Measurements from ENCODE around the gene DRC7. TPM values are rescaled to one million over a fixed set of nuclear protein-coding genes. Genes with fewer than 3 reads are reported as not detected.

DRC7 gene
- total RNA-seq, 2 donors from 2014 or later: not detected

DNA sequence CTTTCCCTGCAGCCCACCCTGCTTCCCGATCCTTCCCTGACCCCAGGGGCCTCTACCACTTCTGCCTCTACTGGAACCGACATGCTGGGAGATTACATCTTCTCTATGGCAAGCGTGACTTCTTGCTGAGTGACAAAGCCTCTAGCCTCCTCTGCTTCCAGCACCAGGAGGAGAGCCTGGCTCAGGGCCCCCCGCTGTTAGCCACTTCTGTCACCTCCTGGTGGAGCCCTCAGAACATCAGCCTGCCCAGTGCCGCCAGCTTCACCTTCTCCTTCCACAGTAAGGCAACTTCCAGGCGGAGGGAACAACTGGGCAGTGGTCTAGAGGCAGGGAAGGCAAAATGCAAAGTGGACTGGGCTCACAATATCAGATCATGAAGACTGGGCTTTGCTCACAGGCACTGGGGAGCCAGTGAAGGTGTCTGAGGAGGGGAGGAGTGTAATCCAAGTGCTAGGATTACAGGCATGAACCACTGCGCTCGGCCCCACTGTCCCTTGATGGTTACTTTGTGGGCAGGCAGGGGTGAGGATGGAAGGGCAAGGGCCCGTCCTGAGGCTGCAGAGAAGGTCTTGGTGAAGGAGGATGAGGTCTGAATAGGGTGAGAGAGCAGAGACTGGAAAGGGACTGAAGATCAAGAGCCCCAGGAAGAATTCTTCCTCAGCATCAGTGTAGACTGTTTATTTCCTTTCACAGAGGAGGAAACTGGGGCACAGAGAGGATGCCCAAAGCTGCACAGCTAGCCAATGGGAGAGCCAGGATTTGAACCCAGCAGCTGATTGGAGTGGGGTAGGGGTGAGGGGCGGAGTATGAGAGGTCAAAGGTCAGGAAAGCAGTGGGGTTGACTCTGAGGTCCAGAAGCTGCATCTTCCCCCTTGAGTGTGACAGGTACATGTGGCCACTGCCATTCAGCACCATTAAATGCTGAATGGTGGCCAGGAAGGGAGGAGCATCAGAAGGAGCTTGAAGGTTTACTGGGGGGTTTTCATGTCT lies 43.0 kb upstream of the DRC7 start:
- no peak for DNase-seq (ENCODE audit: low spot score)
- Histone ChIP-seq H3K27me3 (no peaks in the 10 kb centered on the region), H3K9me3 (no peaks in the 10 kb centered on the region), H3K4me1 (peaks cover 0 to 26% of the 10 kb centered on the region in 2 donors), H3K4me3 (no peak overlapping the region), H3K36me3 (no peaks in the 10 kb centered on the region), H3K27ac (no peak overlapping the region)
- TF ChIP-seq, protein P1, sequence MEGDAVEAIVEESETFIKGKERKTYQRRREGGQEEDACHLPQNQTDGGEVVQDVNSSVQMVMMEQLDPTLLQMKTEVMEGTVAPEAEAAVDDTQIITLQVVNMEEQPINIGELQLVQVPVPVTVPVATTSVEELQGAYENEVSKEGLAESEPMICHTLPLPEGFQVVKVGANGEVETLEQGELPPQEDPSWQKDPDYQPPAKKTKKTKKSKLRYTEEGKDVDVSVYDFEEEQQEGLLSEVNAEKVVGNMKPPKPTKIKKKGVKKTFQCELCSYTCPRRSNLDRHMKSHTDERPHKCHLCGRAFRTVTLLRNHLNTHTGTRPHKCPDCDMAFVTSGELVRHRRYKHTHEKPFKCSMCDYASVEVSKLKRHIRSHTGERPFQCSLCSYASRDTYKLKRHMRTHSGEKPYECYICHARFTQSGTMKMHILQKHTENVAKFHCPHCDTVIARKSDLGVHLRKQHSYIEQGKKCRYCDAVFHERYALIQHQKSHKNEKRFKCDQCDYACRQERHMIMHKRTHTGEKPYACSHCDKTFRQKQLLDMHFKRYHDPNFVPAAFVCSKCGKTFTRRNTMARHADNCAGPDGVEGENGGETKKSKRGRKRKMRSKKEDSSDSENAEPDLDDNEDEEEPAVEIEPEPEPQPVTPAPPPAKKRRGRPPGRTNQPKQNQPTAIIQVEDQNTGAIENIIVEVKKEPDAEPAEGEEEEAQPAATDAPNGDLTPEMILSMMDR (IDR thresholded peaks at IDR 0.05): no peak

DNA sequence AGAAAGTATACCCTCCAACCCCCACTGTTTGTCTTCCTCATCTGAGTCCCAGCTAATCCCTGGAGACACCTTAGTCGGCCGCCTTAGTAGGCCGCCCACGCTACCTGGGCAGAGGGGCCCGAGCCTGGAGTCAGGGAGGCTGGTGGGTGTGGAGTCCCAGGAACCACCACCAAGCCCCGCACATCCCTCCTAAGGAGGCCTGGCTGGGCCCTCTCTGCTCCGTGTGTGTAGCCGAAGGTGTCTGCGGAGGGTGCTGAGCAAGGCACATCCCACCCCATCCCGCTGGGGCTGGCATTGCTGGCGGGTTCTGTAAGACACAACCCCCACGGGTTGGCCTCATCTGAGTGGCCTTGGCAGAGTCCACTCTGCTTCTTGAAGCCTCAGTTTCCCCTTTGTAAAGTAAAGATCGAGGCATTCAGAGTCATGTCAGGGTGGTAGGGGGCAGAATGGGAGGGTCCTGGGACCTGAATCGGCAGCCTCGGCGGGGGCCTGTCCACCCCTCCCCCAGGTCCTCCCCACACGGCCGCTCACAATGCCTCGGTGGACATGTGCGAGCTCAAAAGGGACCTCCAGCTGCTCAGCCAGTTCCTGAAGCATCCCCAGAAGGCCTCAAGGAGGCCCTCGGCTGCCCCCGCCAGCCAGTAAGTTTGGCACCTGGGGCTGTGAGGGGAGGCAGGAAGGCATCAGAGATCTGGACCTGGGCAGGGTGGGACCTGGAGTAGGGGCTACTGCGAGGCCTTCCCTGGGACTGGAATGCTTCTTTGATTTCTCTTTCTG lies 41.7 kb upstream of the DRC7 start:
- DNase-seq (ENCODE audit: low spot score): no peak
- no peaks in the 10 kb centered on the region for H3K9me3 ChIP-seq
- H3K4me3 ChIP-seq: no peak overlapping the region
- H3K27me3 ChIP-seq: no peaks in the 10 kb centered on the region
- H3K27ac ChIP-seq: no peak overlapping the region
- H3K36me3 ChIP-seq: no peaks in the 10 kb centered on the region
- peaks cover 0 to 14% of the 10 kb centered on the region in 2 donors for H3K4me1 ChIP-seq
- TF ChIP-seq, protein P1 (IDR thresholded peaks at IDR 0.05): no peak

DNA sequence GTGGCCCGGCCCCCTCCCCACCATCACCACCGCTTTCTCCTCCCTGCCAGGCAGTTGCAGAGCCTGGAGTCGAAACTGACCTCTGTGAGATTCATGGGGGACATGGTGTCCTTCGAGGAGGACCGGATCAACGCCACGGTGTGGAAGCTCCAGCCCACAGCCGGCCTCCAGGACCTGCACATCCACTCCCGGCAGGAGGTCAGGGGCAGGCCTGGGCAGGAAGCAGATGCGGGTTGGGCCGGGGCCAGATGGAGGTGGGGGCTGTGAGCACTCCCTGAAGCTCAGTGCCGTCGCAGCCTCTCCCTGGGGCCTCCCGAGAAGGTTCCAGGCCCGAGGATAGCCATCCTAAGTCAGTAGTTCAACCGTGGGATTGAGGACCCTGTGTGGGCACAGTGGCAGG lies 40.7 kb upstream of the DRC7 start:
- H3K4me1 ChIP-seq: peaks cover 0 to 3% of the 10 kb centered on the region in 2 donors
- H3K9me3 ChIP-seq: no peaks in the 10 kb centered on the region
- H3K36me3 ChIP-seq: no peaks in the 10 kb centered on the region
- DNase-seq (ENCODE audit: low spot score): no peak
- no peak overlapping the region for H3K4me3 ChIP-seq
- TF ChIP-seq, protein P1 (IDR thresholded peaks at IDR 0.05): no peak
- no peaks in the 10 kb centered on the region for H3K27me3 ChIP-seq
- H3K27ac ChIP-seq: no peak overlapping the region

DNA sequence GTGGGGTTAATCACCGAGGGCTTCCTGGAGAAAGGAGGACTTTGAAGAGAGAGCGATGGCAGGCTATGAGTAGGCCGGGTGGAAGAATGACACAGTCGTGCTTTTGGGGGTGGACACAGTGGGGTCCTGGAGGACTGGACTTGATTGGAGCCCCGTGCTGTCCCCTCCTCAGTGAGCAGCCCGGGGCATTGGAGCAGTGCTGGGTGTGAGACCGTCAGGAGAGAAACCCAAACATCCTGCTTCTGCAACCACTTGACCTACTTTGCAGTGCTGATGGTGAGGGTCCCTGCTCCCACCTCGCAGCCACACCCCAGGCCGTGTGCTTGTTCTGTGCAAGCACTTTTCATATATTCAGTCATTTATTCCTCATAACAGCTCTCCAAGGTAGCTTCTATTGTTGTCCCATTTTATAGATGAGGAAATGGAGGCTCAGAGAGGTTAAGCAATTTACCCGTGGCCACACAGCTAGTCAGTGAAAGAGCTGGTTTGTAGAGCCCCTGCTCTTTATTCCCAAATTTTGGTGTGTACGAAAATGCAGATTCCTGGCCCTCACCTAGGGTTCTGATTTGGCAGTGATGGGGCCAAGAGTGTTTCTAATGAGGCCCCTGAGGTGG lies 38.2 kb upstream of the DRC7 start:
- no peak for DNase-seq (ENCODE audit: low spot score)
- H3K4me1 ChIP-seq: no peaks in the 10 kb centered on the region
- TF ChIP-seq, protein P1 (IDR thresholded peaks at IDR 0.05): no peak
- H3K9me3 ChIP-seq: no peaks in the 10 kb centered on the region
- H3K4me3 ChIP-seq: no peak overlapping the region
- no peaks in the 10 kb centered on the region for H3K27me3 ChIP-seq
- H3K36me3 ChIP-seq: no peaks in the 10 kb centered on the region
- H3K27ac ChIP-seq: no peak overlapping the region

DNA sequence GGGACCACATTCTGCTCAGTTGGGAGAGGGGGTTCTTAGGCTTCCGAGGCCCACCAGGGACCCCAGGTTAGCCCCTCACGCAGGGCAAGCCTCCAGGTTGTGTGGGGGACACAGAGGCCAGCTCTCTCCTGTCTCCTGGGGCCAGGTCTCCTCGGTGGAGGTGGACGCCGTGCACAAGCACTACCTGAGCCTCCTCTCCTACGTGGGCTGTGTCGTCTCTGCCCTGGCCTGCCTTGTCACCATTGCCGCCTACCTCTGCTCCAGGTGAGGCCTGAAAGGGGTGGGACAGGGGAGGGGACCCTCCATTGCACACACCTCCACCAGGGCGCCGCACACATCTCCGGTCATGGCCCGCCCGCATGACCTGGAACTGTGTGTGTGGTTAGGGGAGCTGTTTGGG lies 37.4 kb upstream of the DRC7 start:
- Histone ChIP-seq H3K4me3 (no peak overlapping the region), H3K4me1 (no peaks in the 10 kb centered on the region), H3K27ac (no peak overlapping the region), H3K36me3 (no peaks in the 10 kb centered on the region), H3K27me3 (no peaks in the 10 kb centered on the region), H3K9me3 (no peaks in the 10 kb centered on the region)
- DNase-seq (ENCODE audit: low spot score): no peak
- TF ChIP-seq, protein P1 (IDR thresholded peaks at IDR 0.05): no peak
